Prostate gland (tissue), 2 donors: ENCODE data around the gene PLEKHJ1. TPM values are rescaled to one million over a fixed set of nuclear protein-coding genes. Genes with fewer than 3 reads are reported as not detected.

Source experiments
- DNase-seq: peaks from one replicate; pipeline ENCODE4 v3.0.0-alpha.2; 2019; ENCODE audit warnings: low spot score
- H3K27ac ChIP-seq, 2 donors: fragments of 200-600 bp; sonication (generic); 2 replicates each; pipeline ENCODE4 v1.5.1; 2017 to 2019
- H3K27me3 ChIP-seq: fragments of 200-600 bp; sonication (generic); replicated peaks from 2 replicates; pipeline ENCODE4 v1.5.1; 2019; ENCODE audit not compliant: insufficient read depth
- H3K36me3 ChIP-seq, 2 donors: fragments of 200-600 bp; sonication (generic); 1 replicate in 1 of 2; 2 replicates in 1 of 2; pipeline versions ENCODE4 v1.5.1 to v1.8.1; 2017 to 2019
- H3K4me1 ChIP-seq: fragments of 200-600 bp; sonication (generic); replicated peaks from 2 replicates; pipeline ENCODE4 v1.5.1; 2019
- H3K4me3 ChIP-seq, 2 donors: fragments of 200-600 bp; sonication (generic); 2 replicates each; pipeline ENCODE4 v1.5.1; 2017 to 2019
- H3K9me3 ChIP-seq: fragments of 200-600 bp; sonication (generic); 2 replicates; pipeline ENCODE4 v1.5.1; 2017
- CTCF ChIP-seq, 4 experiments: fragments of 200-600 bp in 2 of 4; fragments of 450-650 bp in 2 of 4; sonication (generic) in 2 of 4; IDR thresholded peaks; 1 replicate in 3 of 4; 2 replicates in 1 of 4; pipeline ENCODE4 v1.5.1; 2016 to 2019; ENCODE audit warnings: antibody characterized with exemption in 4 of 4, mild to moderate bottlenecking in 2 of 4, moderate library complexity in 2 of 4
- POLR2A ChIP-seq: fragments of 450-650 bp; IDR thresholded peaks from one replicate; pipeline ENCODE4 v1.6.1; 2016; ENCODE audit warnings: antibody characterized with exemption, mild to moderate bottlenecking
- POLR2AphosphoS5 ChIP-seq: sonication (generic); formaldehyde crosslinking; IDR thresholded peaks from one replicate; pipeline ENCODE4 v1.6.1; 2017; ENCODE audit warnings: antibody characterized with exemption
- WGBS: methylation state at CpG from one replicate; pipeline ENCODE4 v1.1.5; 2018; 5-methylcytosine and 5-hydroxymethylcytosine counted together
- intact Hi-C: fragments of 100-400 bp; cut with DNase I; formaldehyde crosslinking; loops from one replicate; pipeline ENCODE4 v1.14.2; 2022
- total RNA-seq, 2 donors: library from RNA; depleted of rRNA; stranded (reverse); fragments of >200 nt; gene quantifications; one replicate each; pipeline ENCODE4 v1.1.0, GENCODE V29; 2016

Gene PLEKHJ1
- total RNA-seq, 2 donors from 2014 or later = 59.4 to 91.7 TPM

- WGBS = 91% methylated on average over 19 of the region's 21 CpGs
- intact Hi-C loops = no loop called here
- no peak for DNase-seq
These were observed 23.0 kb downstream of the PLEKHJ1 start for GRCh38 chr19:2212861-2213711.

DNA sequence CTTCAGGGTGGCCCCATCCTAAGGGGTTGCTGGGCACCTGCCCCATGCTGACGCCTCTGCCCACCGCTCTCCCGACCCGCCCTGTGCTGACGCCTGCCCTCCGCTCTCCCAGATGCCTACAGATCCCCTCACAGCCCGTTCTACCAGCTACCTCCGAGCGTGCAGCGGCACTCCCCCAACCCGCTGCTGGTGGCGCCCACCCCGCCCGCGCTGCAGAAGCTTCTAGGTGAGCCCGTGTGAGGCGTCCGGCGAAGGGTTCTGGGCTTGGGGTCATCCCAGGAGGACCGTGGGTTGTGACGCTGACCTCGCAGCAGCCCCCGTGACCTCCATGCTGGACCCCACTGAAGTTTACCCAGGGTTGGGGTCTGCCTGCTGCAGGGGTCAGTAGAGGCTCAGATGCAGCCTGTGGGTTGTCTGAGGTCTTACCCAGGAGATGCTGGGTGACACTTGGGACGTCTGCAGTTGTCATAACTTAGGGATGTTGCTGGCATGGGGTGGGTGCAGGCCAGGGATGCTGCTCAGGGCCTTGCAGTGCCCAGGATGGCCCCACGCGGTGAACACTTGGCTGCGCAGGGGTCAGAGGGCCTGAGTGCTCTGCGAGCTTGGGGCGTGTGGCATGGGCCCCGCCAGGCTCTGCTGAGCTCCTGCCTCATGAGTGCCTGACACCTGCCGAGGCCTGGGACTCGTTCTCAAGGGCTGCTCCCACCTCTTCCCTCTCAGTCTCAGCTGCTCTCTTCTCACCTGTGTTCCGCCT lies 25.0 kb downstream of the PLEKHJ1 start:
- no peaks in the 10 kb centered on the region for H3K9me3 ChIP-seq
- 92% methylated on average over 33 of the region's 33 CpGs for WGBS
- TF ChIP-seq POLR2AphosphoS5 = no peak
- H3K27ac ChIP-seq = no peak overlapping the region
- H3K36me3 ChIP-seq = peaks cover 12 to 39% of the 10 kb centered on the region in 2 donors
- intact Hi-C loops = no loop called here
- DNase-seq = no peak
- H3K4me1 ChIP-seq = no peaks in the 10 kb centered on the region
- no peak overlapping the region for H3K4me3 ChIP-seq
- H3K27me3 ChIP-seq = no peaks in the 10 kb centered on the region

More at GRCh38 chr19:2212861-2213711, 23.0 kb downstream of the PLEKHJ1 start:
- Histone ChIP-seq H3K9me3 (no peaks in the 10 kb centered on the region), H3K36me3 (peaks cover 22 to 42% of the 10 kb centered on the region in 2 donors), H3K4me3 (no peak overlapping the region), H3K27me3 (no peaks in the 10 kb centered on the region), H3K27ac (no peak overlapping the region), H3K4me1 (no peaks in the 10 kb centered on the region)
- TF ChIP-seq CTCF (IDR thresholded peaks at IDR 0.05) = no peak
- no peak for TF ChIP-seq POLR2A
- no peak for TF ChIP-seq POLR2AphosphoS5

DNA sequence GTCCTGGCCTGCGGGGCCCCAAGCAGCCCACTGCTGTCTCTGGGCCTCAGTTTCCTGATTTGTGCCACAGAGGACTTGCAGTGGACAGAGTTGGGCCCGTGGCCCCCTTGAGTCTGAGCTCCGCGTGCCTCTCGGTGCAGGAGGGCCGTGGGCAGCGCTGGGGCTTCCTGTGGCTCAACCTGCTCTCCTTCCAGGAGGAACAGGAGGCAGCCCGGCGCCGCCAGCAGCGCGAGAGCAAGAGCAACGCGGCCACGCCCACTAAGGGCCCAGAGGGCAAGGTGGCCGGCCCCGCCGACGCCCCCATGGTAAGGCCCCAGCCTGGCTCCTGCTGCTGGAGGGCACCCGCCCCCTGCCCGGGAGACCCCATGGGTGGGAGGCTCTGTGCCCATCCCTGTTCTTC lies 25.9 kb downstream of the PLEKHJ1 start:
- intact Hi-C loops = no loop called here

DNA sequence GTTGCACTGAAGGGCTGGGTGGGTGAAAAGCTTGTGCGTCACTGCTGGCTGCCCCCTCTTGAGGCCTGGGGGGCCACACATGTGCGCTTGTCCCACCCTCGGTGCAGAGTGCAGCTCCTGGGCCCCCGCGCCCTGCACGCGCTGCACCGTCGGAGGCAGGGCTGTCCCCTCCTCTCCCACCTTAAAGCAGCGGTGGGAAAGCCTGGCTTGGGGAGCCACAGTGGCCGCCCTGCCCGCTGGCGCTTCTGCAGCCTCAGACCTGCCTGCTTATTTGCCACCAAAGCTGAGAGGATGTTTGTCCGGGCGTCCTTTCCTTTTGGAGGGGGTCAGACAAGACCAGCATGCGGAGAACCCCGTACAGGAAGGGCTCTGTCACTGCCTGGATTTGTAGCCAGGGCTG lies 26.7 kb downstream of the PLEKHJ1 start:
- TF ChIP-seq POLR2AphosphoS5 (no peak), POLR2A (no peak), CTCF (IDR thresholded peaks at IDR 0.05) (no peak)
- no peaks in the 10 kb centered on the region for H3K27me3 ChIP-seq
- DNase-seq = no peak
- no peak overlapping the region for H3K4me3 ChIP-seq
- 91% methylated on average over 17 of the region's 17 CpGs for WGBS
- no peak overlapping the region for H3K27ac ChIP-seq
- intact Hi-C loops = no loop called here
- no peaks in the 10 kb centered on the region for H3K9me3 ChIP-seq
- H3K4me1 ChIP-seq = no peaks in the 10 kb centered on the region
- peaks cover 9 to 37% of the 10 kb centered on the region in 2 donors for H3K36me3 ChIP-seq

More for the DNA sequence above, 25.9 kb downstream of the PLEKHJ1 start:
- TF ChIP-seq POLR2AphosphoS5 (no peak), CTCF (IDR thresholded peaks at IDR 0.05) (no peak), POLR2A (no peak)
- H3K4me1 ChIP-seq = no peaks in the 10 kb centered on the region
- no peak for DNase-seq
- WGBS = 97% methylated on average over 21 of the region's 21 CpGs
- no peaks in the 10 kb centered on the region for H3K27me3 ChIP-seq
- H3K9me3 ChIP-seq = no peaks in the 10 kb centered on the region
- no peak overlapping the region for H3K4me3 ChIP-seq
- no peak overlapping the region for H3K27ac ChIP-seq
- peaks cover 9 to 37% of the 10 kb centered on the region in 2 donors for H3K36me3 ChIP-seq

GRCh38 chr19:2208975-2209374 lies 27.2 kb downstream of the PLEKHJ1 start:
- no peaks in the 10 kb centered on the region for H3K9me3 ChIP-seq
- peaks cover 9 to 37% of the 10 kb centered on the region in 2 donors for H3K36me3 ChIP-seq
- WGBS = 79% methylated on average over 10 of the region's 10 CpGs
- intact Hi-C loops = no loop called here
- TF ChIP-seq POLR2AphosphoS5 (no peak), POLR2A (no peak), CTCF (IDR thresholded peaks at IDR 0.05) (no peak)
- no peaks in the 10 kb centered on the region for H3K27me3 ChIP-seq
- H3K27ac ChIP-seq = no peak overlapping the region
- no peak for DNase-seq
- no peaks in the 10 kb centered on the region for H3K4me1 ChIP-seq
- H3K4me3 ChIP-seq = no peak overlapping the region
